ENCODE results near the gene COL5A1.

DNA sequence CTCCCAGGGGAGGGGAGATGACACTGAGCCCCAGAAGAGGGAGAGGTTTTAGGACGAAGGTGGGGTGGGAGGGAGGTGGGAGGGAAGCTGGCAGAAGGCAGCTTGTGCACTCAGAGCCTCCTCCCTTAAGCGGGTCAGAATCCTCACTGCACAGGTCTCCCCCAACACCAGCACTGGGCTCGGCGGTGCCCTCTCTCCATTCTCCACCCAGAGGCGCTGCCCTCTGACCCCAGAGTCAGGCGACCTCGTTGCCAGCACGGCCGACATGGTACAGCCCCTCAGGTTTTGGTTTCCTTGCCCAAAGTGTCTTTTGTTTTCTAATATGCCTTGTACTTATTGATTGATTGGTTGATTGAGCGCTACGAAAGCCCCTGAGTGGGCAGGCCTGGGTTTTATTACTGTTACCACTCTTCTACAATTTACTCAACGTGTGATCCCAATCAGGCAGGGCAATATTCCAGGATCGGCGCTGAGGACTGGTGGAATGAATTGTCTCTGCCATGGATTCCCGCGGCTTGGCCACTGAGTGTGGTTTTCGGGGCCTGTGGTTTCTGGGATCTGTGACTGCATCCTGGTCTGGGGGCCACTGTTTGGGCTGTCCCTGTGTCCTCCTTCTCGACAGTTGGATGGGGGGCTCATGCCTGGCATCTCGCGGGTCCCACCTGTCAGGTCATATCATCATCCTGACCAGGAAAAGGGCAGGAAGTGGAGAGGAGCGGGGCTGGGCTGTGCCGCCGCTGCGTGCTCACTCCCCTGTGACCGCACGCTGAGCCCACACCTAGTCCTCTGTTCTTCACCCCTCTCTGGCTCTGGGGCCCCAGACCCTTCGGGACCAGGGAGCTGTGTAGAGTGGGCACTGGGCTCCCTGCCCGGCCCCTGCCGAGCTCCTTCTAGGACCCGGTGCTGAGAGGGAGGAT lies 229.4 kb downstream of the COL5A1 start:
- TF ChIP-seq, protein P1, sequence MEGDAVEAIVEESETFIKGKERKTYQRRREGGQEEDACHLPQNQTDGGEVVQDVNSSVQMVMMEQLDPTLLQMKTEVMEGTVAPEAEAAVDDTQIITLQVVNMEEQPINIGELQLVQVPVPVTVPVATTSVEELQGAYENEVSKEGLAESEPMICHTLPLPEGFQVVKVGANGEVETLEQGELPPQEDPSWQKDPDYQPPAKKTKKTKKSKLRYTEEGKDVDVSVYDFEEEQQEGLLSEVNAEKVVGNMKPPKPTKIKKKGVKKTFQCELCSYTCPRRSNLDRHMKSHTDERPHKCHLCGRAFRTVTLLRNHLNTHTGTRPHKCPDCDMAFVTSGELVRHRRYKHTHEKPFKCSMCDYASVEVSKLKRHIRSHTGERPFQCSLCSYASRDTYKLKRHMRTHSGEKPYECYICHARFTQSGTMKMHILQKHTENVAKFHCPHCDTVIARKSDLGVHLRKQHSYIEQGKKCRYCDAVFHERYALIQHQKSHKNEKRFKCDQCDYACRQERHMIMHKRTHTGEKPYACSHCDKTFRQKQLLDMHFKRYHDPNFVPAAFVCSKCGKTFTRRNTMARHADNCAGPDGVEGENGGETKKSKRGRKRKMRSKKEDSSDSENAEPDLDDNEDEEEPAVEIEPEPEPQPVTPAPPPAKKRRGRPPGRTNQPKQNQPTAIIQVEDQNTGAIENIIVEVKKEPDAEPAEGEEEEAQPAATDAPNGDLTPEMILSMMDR (optimal IDR thresholded peaks at IDR 0.05 in 1 of 3, IDR thresholded peaks at IDR 0.05 in 1 of 3, conservative IDR thresholded peaks at IDR 0.05 in 1 of 3; ENCODE audit: extremely low read depth in 1 of 3, insufficient read depth in 2 of 3, low read length in 3 of 3) = no peak
- no peak for TF ChIP-seq EZH2 (IDR thresholded peaks at IDR 0.05; ENCODE audit: low read length)
